SU-DHL-6 (cell line): ENCODE data around the gene AGTPBP1.

Experiments
- H2AFZ ChIP-seq: fragments of 200-600 bp; sonication (generic); 2 replicates; pipeline ENCODE4 v1.6.1; 2014; ENCODE audit warnings: low read depth, mild to moderate bottlenecking, moderate library complexity, mixed read lengths, antibody characterized with exemption, low read length; ENCODE audit not compliant: severe bottlenecking
- H3F3A ChIP-seq: fragments of 200-600 bp; shearing (Covaris generic); 2 replicates; pipeline ENCODE4 v1.6.0; 2016; ENCODE audit warnings: antibody characterized with exemption, mild to moderate bottlenecking; ENCODE audit not compliant: insufficient read depth
- H3K27ac ChIP-seq: fragments of 200-600 bp; sonication (generic); 2 replicates; pipeline ENCODE4 v1.5.1; 2016; ENCODE audit warnings: low read depth, mild to moderate bottlenecking, low read length, moderate library complexity, mixed read lengths
- H3K27me3 ChIP-seq: fragments of 200-600 bp; sonication (generic), shearing (Covaris generic); 2 replicates; pipeline ENCODE4 v1.6.0; 2014; ENCODE audit warnings: mild to moderate bottlenecking, low read length
- H3K36me3 ChIP-seq: fragments of 200-600 bp; sonication (generic); 2 replicates; pipeline ENCODE4 v1.6.1; 2014; ENCODE audit warnings: mild to moderate bottlenecking, low read length, mixed read lengths
- H3K4me2 ChIP-seq: fragments of 300-600, 200-600 bp; shearing (Covaris generic), sonication (generic); 2 replicates; pipeline ENCODE4 v1.6.0; 2014; ENCODE audit warnings: low read length, low read depth, mild to moderate bottlenecking; ENCODE audit not compliant: poor library complexity, severe bottlenecking
- H3K4me3 ChIP-seq: fragments of 200-600 bp; sonication (generic); 2 replicates; pipeline ENCODE4 v1.5.1; 2014; ENCODE audit warnings: antibody characterized with exemption, low read length, mild to moderate bottlenecking, mixed read lengths; ENCODE audit not compliant: insufficient read depth, poor library complexity, severe bottlenecking
- H3K79me2 ChIP-seq: fragments of 200-600 bp; sonication (generic); 2 replicates; pipeline ENCODE4 v1.6.1; 2014; ENCODE audit warnings: mild to moderate bottlenecking, low read length, moderate library complexity; ENCODE audit not compliant: insufficient read depth
- H3K9ac ChIP-seq: fragments of 200-600 bp; sonication (generic); 2 replicates; pipeline ENCODE4 v1.7.0; 2014; ENCODE audit warnings: mild to moderate bottlenecking, low read length
- H3K9me2 ChIP-seq: fragments of 200-600 bp; sonication (generic); replicated peaks from 2 replicates; pipeline ENCODE4 v1.6.1; 2014; ENCODE audit warnings: low read length; ENCODE audit not compliant: insufficient read depth
- H3K9me3 ChIP-seq: fragments of 200-600 bp; sonication (generic); 2 replicates; pipeline ENCODE4 v1.6.1; 2014; ENCODE audit warnings: low read length, mixed read lengths; ENCODE audit not compliant: insufficient read depth
- H4K20me1 ChIP-seq: fragments of 200-600 bp; sonication (generic); 2 replicates; pipeline ENCODE4 v1.6.1; 2014; ENCODE audit warnings: low read depth, mild to moderate bottlenecking, antibody characterized with exemption, low read length, moderate library complexity, mixed read lengths
- EZH2phosphoT487 ChIP-seq: fragments of 200-600 bp; sonication (generic), shearing (Covaris generic); conservative IDR thresholded peaks from 2 replicates; pipeline ENCODE4 v1.6.1; 2018; ENCODE audit warnings: mild to moderate bottlenecking, antibody characterized with exemption, low read length, moderate library complexity, mixed read lengths
- TF ChIP-seq, protein P1 (sequence below): fragments of 200-600 bp; sonication (generic); IDR thresholded peaks from one replicate; pipeline ENCODE4 v1.5.1; 2017; ENCODE audit warnings: antibody characterized with exemption, mild to moderate bottlenecking, low read length, moderate library complexity; ENCODE audit not compliant: insufficient read depth, poor library complexity, severe bottlenecking

AGTPBP1 gene

DNA sequence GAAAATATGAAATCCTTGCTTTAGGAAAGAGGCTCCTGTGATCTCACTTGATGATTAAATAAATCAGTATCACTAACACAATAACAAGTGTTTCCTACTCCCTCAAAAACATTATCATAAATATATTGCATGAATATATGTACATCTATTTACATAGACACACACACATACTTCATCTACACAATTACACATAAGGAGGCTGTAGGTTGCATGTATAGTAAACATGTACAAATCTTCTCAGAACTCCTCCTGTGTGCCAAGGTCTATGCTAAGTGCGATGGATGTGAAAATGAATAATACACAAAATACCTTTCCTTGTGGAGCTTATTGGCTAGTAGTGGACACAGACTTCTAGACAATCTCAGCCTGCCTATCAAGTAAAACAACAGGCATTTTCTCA, 239.9 kb downstream of the AGTPBP1 start:
- H3K79me2 ChIP-seq, result no peaks in the 10 kb centered on the region
- H4K20me1 ChIP-seq, result no peaks in the 10 kb centered on the region
- H3K4me3 ChIP-seq, result no peak overlapping the region
- no peaks in the 10 kb centered on the region for H3K9me2 ChIP-seq
- H3K27me3 ChIP-seq, result no peaks in the 10 kb centered on the region; the same call in 1 of the 2 replicates
- H3K27ac ChIP-seq, result no peak overlapping the region
- no peaks in the 10 kb centered on the region for H3F3A ChIP-seq
- H3K36me3 ChIP-seq, result no peaks in the 10 kb centered on the region
- H3K9me3 ChIP-seq, result no peaks in the 10 kb centered on the region
- H2AFZ ChIP-seq, result no peak overlapping the region
- TF ChIP-seq EZH2phosphoT487, result no peak
- no peak overlapping the region for H3K9ac ChIP-seq
- H3K4me2 ChIP-seq, result no peak overlapping the region

GRCh38 chr9:85501456-85501855, 240.3 kb downstream of the AGTPBP1 start:
- Histone ChIP-seq H4K20me1 (no peaks in the 10 kb centered on the region), H3K9me3 (no peaks in the 10 kb centered on the region), H3K27ac (no peak overlapping the region), H3K79me2 (no peaks in the 10 kb centered on the region), H3K27me3 (no peaks in the 10 kb centered on the region; the same call in 1 of the 2 replicates), H3K4me2 (no peak overlapping the region), H3K4me3 (no peak overlapping the region), H3K9me2 (no peaks in the 10 kb centered on the region), H3K36me3 (no peaks in the 10 kb centered on the region), H3F3A (no peaks in the 10 kb centered on the region), H3K9ac (no peak overlapping the region), H2AFZ (no peak overlapping the region)
- TF ChIP-seq, protein P1, sequence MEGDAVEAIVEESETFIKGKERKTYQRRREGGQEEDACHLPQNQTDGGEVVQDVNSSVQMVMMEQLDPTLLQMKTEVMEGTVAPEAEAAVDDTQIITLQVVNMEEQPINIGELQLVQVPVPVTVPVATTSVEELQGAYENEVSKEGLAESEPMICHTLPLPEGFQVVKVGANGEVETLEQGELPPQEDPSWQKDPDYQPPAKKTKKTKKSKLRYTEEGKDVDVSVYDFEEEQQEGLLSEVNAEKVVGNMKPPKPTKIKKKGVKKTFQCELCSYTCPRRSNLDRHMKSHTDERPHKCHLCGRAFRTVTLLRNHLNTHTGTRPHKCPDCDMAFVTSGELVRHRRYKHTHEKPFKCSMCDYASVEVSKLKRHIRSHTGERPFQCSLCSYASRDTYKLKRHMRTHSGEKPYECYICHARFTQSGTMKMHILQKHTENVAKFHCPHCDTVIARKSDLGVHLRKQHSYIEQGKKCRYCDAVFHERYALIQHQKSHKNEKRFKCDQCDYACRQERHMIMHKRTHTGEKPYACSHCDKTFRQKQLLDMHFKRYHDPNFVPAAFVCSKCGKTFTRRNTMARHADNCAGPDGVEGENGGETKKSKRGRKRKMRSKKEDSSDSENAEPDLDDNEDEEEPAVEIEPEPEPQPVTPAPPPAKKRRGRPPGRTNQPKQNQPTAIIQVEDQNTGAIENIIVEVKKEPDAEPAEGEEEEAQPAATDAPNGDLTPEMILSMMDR, result no peak
- TF ChIP-seq EZH2phosphoT487, result no peak
